HG03139 (cell line): ENCODE data around the gene ACOX1.
"Not testable (repeated sequence)": the region's sequence is repeated elsewhere in the genome, so short reads cannot be mapped to it uniquely, and the experiment has no call there.

Source experiments
- ATAC-seq: cut with Tn5 transposase; IDR thresholded peaks from one replicate; pipeline ENCODE4 v1.9.1; 2021; ENCODE audit not compliant: unreplicated experiment

The ACOX1 gene

GRCh38 chr17:75981019-75981615, 2.2 kb upstream of the ACOX1 start:
- no peak for ATAC-seq

GRCh38 chr17:75980188-75981018, 1.4 kb upstream of the ACOX1 start:
- no peak for ATAC-seq

DNA sequence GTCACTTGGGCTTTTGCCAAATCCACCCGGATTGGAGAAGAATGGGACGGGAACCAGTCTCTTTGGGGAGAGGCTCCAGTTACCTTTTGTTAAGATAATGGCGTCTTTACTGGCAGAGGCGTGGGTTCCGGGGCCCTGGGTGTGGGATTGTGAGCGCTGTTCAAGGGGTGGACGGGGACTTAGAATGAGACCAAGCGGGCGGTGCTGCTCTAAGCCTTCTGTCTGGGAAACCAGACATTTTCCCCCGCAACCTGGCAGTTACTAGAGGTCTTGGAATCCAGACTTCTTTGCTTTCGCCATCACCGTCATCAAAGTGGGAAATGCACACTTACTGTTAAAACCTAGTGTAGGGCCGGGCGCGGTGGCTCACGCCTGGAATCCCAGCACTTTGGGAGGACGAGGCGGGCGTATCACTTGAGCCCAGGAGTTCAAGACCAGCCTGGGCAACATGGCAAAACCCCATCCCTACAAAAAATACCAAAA, 780 bp upstream of the ACOX1 start:
- ATAC-seq, result peak; percentile 20

GRCh38 chr17:75976175-75976848, 2.7 kb downstream of the ACOX1 start:
- no peak for ATAC-seq

GRCh38 chr17:75975757-75976174, 3.2 kb downstream of the ACOX1 start:
- ATAC-seq, result no peak

- not testable (repeated sequence) for ATAC-seq
Measured at GRCh38 chr17:75975187-75975586, 3.8 kb downstream of the ACOX1 start.

DNA sequence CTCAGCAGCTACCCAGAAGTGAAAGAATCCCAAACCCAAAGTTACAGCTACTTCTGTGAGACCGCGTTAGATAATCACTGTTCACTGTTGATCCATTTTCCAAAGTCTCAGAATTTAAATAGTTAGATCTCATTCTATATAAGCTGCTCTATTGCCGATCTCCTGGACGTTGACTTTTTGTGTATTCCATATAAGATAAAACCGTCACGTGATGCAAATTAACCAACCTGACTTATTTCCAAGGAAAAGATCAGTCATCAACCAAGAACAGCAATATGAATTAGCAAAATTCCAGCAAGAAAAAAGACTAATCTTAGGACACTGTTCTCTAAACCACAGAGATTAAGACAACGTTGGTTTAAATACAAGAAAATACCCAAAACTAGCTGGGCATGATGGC, 8.3 kb downstream of the ACOX1 start:
- no peak for ATAC-seq

- no peak for ATAC-seq
Measured at GRCh38 chr17:75970011-75970523, 8.9 kb downstream of the ACOX1 start.

DNA sequence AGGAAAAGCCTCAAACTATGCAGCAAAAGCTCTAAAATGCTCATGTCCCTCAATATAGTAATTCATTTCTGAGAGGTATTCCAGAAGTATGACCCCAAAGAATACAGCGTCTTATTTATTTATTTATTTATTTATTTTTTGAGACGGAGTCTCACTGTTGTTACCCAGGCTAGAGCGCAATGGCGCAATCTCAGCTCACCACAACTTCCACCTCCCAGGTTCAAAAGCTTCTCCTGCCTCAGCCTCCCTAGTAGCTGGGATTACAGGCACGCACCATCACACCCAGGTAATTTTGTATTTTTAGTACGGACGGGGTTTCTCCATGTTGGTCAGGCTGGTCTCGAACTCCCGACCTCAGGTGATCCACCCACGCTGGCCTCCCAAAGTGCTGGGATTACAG, 9.9 kb downstream of the ACOX1 start:
- ATAC-seq, result not testable (repeated sequence)

DNA sequence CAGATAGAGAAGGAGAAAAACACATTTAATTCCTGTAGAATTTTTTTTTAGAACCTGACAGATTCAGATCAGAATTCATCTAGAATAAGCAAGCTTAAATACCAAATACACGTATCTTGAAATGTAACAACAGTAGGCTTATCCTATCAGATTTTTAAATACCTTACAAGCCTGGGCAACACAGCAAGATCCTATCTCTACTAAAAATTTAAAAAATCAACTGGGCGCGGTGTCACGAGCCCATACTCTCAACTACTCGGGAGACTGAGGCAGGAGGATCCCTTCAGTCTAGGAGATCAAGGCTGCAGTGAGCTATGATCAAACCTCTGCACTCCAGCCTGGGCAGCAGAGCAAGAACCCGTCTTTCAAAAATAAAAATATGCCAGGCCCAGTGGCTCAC, 13.5 kb downstream of the ACOX1 start:
- no peak for ATAC-seq

GRCh38 chr17:75959839-75960511, 19.0 kb downstream of the ACOX1 start:
- ATAC-seq, result no peak

DNA sequence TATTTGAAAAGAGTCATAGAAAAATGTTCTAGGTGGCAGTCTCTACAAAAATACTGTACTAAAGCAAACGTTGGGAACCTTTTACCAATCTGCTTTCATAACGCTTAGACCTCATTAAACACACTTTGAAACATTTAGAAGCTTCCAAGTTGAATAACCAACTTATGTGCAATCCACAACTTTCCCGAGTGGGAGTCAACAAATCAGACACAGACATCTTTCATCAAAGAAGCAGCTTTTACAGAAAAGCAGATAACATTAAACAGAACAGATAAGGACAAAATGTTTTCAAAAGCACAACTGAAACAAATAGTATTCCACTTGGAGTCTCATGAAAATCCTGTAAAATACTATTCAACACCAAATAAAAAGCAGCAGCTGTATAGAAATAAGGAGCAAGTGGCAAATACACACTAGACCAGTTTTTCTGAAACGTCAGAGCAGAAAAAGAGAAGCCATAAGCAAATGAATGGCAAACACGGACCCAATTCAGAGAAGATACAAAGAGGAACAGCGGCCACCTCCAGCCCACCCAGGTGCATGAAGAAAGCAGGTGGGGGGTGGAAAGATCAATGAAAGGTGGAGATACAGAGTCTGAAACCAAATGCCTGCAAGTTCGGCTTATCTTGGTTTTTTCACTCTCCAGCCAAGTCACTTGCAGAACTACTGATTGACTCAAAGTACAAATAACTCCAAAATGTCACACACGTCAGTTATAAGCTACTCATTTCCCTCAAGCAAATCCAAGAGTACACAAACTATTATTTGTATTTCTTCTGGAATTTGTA, 19.7 kb downstream of the ACOX1 start:
- ATAC-seq, result no peak

DNA sequence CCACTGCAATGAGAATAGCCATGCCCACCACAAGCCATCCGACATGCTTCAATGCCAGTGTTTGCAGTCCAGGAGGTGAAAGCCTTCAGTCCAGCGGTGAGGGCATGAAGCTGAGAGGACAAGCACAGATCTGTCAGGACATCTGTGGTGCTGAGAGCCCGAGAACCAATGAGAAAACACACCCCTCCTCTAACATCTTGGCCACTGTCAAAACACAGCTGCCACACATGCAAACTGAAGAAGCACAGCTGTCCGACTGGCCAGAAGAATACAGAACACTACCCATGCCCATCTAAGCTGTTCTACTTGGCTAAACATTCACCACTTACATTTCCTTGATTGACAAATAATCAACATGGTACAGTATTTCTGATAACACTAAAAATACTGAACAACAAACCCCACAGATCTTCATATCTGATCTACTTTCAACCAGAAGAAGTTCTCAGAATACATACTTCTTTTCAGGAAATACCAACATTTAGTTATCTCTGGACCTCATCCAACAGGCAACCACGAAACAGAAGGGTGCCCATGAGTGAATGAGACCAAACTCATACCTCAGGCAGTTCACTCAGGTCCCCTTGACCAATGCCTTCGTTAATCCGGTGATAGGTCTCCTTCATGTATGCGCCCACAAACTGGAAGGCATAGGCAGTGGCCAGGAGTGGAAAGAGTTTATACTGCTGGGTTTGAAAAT, 28.0 kb downstream of the ACOX1 start:
- ATAC-seq, result no peak

DNA sequence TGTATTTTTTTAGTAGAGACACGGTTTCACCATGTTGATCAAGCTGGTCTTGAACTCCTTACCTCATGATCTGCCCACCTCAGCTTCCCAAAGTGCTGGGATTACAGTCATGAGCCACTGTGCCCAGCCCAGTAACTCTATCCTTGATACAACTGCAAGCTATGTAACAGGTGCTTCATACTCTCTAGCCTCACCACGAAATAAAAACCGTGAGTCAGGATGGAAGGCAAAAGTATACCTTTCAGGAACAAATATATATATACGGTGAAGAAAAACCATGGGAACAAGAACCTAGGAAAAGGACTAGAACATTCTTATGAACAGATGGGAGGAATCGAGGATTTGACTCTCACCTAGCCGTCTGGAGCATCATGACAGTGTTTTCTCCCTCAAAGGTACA, 28.5 kb downstream of the ACOX1 start:
- no peak for ATAC-seq

DNA sequence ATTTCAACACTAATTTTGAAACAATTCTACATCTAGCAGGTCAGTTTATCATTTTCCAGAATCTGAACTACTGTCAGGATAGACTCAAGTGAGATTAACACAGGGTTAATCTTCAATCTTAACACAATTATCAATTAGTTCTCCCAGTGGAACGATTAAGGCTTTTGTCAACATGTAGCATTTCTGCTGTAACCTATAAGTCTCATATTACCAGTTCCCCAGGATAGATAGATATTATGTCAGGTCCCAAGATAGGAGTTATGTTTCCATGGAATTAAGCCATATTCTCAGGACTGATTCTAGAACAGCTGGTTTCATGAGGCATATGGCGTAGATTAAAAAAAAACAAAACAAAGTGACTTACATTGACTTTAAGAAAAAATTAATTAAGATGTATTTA, 33.8 kb downstream of the ACOX1 start:
- ATAC-seq, result no peak

DNA sequence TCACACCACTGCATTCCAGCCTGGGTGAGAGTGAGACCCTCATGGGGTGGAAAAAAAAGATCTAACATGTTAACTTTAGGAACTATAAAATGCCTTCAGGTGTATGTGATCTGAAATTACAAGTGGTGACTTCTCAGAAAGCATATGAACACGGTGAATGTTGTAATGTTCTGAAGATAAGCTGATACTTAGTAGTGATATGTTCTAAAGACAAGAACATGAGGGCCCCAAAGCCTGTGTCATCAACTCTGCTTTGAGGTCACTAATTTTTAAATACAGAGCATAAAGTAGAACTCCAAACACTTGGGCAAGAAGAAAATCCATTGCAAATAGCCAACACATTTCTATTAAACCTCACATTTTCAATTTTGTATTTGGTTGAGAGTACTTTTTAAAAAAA, 35.5 kb downstream of the ACOX1 start:
- ATAC-seq, result no peak

- ATAC-seq, result no peak
Measured at GRCh38 chr17:75942473-75942872, 36.5 kb downstream of the ACOX1 start.

DNA sequence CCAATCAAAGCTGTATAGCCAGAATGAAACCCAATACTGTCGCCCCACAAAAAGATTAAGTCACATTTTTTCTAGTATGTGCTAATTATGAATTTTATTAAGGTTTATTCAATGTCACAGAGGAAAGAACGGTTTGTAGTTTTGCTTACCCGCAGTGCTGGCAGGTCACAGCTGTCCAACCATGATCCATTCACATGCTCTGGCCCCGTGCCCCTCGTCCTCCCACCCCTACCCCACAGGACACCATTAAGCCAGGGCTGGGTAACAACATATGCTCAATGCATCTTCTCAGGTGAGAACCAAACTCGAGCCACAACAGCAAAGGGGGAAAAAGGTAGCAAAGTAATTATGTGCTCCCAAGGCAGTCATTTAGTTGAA, 37.5 kb downstream of the ACOX1 start:
- no peak for ATAC-seq

DNA sequence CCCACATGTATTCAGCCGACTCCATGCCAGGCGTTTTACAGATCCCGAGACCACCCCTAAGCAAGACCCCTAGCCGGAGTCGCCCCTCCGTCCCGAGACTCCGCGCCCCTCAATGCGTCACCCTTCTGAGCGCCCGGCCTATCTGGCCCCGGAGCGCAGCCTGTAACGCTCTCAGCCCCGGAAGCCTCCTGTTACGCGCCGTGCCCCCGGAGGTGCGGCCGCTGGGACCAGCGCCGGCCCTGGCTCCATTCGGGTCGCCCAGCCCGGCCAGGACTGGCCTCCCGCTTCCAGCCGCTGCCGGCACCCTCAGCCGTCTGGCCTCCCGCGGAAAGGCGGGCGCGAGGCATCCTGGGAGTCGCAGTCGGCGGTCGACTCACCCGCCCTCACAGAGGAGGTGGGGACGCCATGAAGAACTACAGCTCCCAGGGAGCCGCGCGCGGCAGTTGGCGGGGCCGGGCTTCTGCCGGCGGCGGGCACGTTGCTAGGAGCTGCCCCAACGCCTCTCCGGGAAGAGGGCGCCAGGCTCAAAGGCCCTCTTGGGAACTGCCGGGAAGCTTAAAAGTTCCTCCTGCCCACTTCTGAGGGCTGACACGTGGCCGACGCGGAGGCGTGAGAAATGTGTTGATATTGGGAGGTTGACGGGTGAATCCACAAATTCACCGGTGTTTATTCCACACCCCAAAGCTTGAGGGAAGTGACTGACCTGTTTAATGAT, 38.1 kb downstream of the ACOX1 start, which contains the start of gene FBF1:
Gene FBF1 (minus strand): TSS at position 316 of the 715 bp plus-strand sequence. CDS start 2,893 bp downstream, outside the sequence.
- ATAC-seq, result peak; percentile 87
